Measurements from ENCODE around the gene SP140. TPM values are rescaled to one million over a fixed set of nuclear protein-coding genes. Genes with fewer than 3 reads are reported as not detected.

The SP140 gene
- total and polyA plus RNA-seq, 2 of the 13 experiments (the other 11 are each of a cell fraction or from before 2014, with no cell fraction given) = 0.57 to 0.80 TPM

- intact Hi-C loops (cut with micrococcal nuclease; ENCODE audit: unreplicated experiment) = loop anchor here (5.0 kb wide), 1 partner anchor 56 kb away; no protein-coding TSS in a partner anchor
- CTCF ChIA-PET (ENCODE audit: low intra/inter-chr PET ratio, low total read pairs) = no interaction called here
- H4K20me1 ChIP-seq (ENCODE audit: insufficient read depth, low read length) = no peaks in the 10 kb centered on the region
- DNase-seq (ENCODE audit: low spot score) (peak; percentile 84), ATAC-seq (peak; percentile 89), FAIRE-seq (peak; percentile 94)
- in situ Hi-C loops (cut with HindIII; ENCODE audit: extremely low pct_ligation_motif_present, low pct_unique_long_range_greater_than_20kb) = no loop called here
- H3K36me3 ChIP-seq (replicated peaks in 1 of 2; ENCODE audit: control insufficient read depth in 1 of 2, insufficient read depth in 2 of 2, low read length in 2 of 2) = peaks cover 3 to 10% of the 10 kb centered on the region in 2 experiments; a peak in 2 of 5 replicates
- H3K27ac ChIP-seq (ENCODE audit: extremely low read length, insufficient read depth, low read length) = peak overlapping the region; percentile 25
- H3K4me1 ChIP-seq (ENCODE audit: insufficient read depth, low read length) = peaks cover 16% of the 10 kb centered on the region
- peaks cover 10% of the 10 kb centered on the region for H3K9me3 ChIP-seq (ENCODE audit: low read length)
- no TSS peak for BruUV-seq (replicated peaks)
- H3K79me2 ChIP-seq (ENCODE audit: insufficient read depth, low read length) = no peaks in the 10 kb centered on the region
- WGBS (ENCODE audit: low lambda C conversion rate) = 34% methylated on average over 2 of the region's 2 CpGs
- POLR2A ChIA-PET = no interaction called here
- peak overlapping the region; percentile 63 for H3K4me2 ChIP-seq (ENCODE audit: low read depth, low read length)
- no peak overlapping the region for H2AFZ ChIP-seq (ENCODE audit: low read length)
- H3K4me3 ChIP-seq (replicated peaks in 1 of 3; ENCODE audit: insufficient read depth in 1 of 3, low read depth in 2 of 3, low read length in 3 of 3) = no peak overlapping the region
- no peak overlapping the region for H3K9ac ChIP-seq (ENCODE audit: insufficient read depth, low read depth, low read length)
- no peaks in the 10 kb centered on the region for H3K27me3 ChIP-seq (ENCODE audit: control insufficient read depth in 1 of 2, insufficient read depth in 2 of 2, low read length in 2 of 2)
- TF ChIP-seq PPARG (CRISPR knock-in tag; conservative IDR thresholded peaks at IDR 0.05) = 0 out of 2 replicates have a peak, but pooled peaks have one; percentile 47
- TF ChIP-seq SOX6 (IDR thresholded peaks at IDR 0.05) = no peak
- TF ChIP-seq SOX6 (CRISPR knock-in tag; IDR thresholded peaks at IDR 0.05) = peak; percentile 81
- TF ChIP-seq SAP130 (CRISPR knock-in tag; IDR thresholded peaks at IDR 0.05; ENCODE audit: low read depth) = peak; percentile 69
- TF ChIP-seq BRD4 (CRISPR knock-in tag; IDR thresholded peaks at IDR 0.05) = no peak
- TF ChIP-seq SMC3 (IDR thresholded peaks at IDR 0.05; ENCODE audit: low read length) = peak; percentile 17; the same call in 1 of the 2 replicates
- no peak for TF ChIP-seq POLR2AphosphoS2 (IDR thresholded peaks at IDR 0.05; ENCODE audit: low read depth, low read length)
- TF ChIP-seq NPAS2 (CRISPR knock-in tag; IDR thresholded peaks at IDR 0.05; ENCODE audit: borderline replicate concordance) = no peak
- TF ChIP-seq THAP11 (CRISPR knock-in tag; IDR thresholded peaks at IDR 0.05) = 0 out of 2 replicates have a peak, but pooled peaks have one; percentile 50
- no peak for TF ChIP-seq ZNF724P (CRISPR knock-in tag; IDR thresholded peaks at IDR 0.05; ENCODE audit: borderline replicate concordance)
- TF ChIP-seq ZNF792 (CRISPR knock-in tag; IDR thresholded peaks at IDR 0.05) = peak; percentile 42; the same call in 1 of the 2 replicates
- no peak for TF ChIP-seq GFI1 (CRISPR knock-in tag; IDR thresholded peaks at IDR 0.05; ENCODE audit: borderline replicate concordance)
- TF ChIP-seq, protein P1, sequence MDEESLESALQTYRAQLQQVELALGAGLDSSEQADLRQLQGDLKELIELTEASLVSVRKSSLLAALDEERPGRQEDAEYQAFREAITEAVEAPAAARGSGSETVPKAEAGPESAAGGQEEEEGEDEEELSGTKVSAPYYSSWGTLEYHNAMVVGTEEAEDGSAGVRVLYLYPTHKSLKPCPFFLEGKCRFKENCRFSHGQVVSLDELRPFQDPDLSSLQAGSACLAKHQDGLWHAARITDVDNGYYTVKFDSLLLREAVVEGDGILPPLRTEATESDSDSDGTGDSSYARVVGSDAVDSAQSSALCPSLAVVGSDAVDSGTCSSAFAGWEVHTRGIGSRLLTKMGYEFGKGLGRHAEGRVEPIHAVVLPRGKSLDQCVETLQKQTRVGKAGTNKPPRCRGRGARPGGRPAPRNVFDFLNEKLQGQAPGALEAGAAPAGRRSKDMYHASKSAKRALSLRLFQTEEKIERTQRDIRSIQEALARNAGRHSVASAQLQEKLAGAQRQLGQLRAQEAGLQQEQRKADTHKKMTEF (CRISPR knock-in tag; IDR thresholded peaks at IDR 0.05) = peak; percentile 60
- peak; percentile 38; the same call in 1 of the 2 replicates for TF ChIP-seq POGZ (CRISPR knock-in tag; IDR thresholded peaks at IDR 0.05)
- no peak for TF ChIP-seq ZNF691 (CRISPR knock-in tag; IDR thresholded peaks at IDR 0.05; ENCODE audit: borderline replicate concordance, low read depth)
- TF ChIP-seq, protein P2, sequence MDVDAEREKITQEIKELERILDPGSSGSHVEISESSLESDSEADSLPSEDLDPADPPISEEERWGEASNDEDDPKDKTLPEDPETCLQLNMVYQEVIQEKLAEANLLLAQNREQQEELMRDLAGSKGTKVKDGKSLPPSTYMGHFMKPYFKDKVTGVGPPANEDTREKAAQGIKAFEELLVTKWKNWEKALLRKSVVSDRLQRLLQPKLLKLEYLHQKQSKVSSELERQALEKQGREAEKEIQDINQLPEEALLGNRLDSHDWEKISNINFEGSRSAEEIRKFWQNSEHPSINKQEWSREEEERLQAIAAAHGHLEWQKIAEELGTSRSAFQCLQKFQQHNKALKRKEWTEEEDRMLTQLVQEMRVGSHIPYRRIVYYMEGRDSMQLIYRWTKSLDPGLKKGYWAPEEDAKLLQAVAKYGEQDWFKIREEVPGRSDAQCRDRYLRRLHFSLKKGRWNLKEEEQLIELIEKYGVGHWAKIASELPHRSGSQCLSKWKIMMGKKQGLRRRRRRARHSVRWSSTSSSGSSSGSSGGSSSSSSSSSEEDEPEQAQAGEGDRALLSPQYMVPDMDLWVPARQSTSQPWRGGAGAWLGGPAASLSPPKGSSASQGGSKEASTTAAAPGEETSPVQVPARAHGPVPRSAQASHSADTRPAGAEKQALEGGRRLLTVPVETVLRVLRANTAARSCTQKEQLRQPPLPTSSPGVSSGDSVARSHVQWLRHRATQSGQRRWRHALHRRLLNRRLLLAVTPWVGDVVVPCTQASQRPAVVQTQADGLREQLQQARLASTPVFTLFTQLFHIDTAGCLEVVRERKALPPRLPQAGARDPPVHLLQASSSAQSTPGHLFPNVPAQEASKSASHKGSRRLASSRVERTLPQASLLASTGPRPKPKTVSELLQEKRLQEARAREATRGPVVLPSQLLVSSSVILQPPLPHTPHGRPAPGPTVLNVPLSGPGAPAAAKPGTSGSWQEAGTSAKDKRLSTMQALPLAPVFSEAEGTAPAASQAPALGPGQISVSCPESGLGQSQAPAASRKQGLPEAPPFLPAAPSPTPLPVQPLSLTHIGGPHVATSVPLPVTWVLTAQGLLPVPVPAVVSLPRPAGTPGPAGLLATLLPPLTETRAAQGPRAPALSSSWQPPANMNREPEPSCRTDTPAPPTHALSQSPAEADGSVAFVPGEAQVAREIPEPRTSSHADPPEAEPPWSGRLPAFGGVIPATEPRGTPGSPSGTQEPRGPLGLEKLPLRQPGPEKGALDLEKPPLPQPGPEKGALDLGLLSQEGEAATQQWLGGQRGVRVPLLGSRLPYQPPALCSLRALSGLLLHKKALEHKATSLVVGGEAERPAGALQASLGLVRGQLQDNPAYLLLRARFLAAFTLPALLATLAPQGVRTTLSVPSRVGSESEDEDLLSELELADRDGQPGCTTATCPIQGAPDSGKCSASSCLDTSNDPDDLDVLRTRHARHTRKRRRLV (CRISPR knock-in tag; IDR thresholded peaks at IDR 0.05) = no peak
- no peak for TF ChIP-seq PLSCR1 (CRISPR knock-in tag; IDR thresholded peaks at IDR 0.05; ENCODE audit: borderline replicate concordance)
- no peak for TF ChIP-seq FOXP1 (IDR thresholded peaks at IDR 0.05)
- 0 out of 2 replicates have a peak, but pooled peaks have one; percentile 8 for TF ChIP-seq FOXP1 (CRISPR knock-in tag; IDR thresholded peaks at IDR 0.05)
These were observed 130.5 kb downstream of the SP140 start for GRCh38 chr2:230356084-230356483.
